GM12878 (cell line): ENCODE results near the gene DNAH8. TPM values are rescaled to one million over a fixed set of nuclear protein-coding genes. Genes with fewer than 3 reads are reported as not detected.

Experiments used
- ATAC-seq: fragments of 200-7000 bp; cut with Tn5 transposase; 3 replicates; pipeline ENCODE4 v1.9.1; 2020; ENCODE audit warnings: mild to moderate bottlenecking, moderate library complexity
- BruUV-seq: library from RNA; stranded (reverse); fragments of 400-500 nt; replicated peaks from 2 replicates; lab custom pipeline; 2021; lab: Mats Ljungman, UMichigan
- CTCF ChIA-PET: fragments of 300-600 bp; sonication (Branson Sonifier 250); formaldehyde crosslinking; extraction: SDS; loops from one replicate; lab custom pipeline; 2021; ENCODE audit warnings: inconsistent platforms; lab: Yijun Ruan, JAX
- POLR2A ChIA-PET: fragments of 350-600 bp; formaldehyde crosslinking; extraction: SDS; loops from one replicate; lab custom pipeline; 2021; ENCODE audit warnings: inconsistent platforms; lab: Charles Lee
- RAD21 ChIA-PET: fragments of 300-600 bp; sonication (Branson Sonifier 250); formaldehyde crosslinking; loops from one replicate; lab custom pipeline; 2023; ENCODE audit warnings: antibody characterized with exemption; ENCODE audit not compliant: unreplicated experiment; lab: Charles Lee
- SMC1A ChIA-PET: fragments of 300-600 bp; sonication (Branson Sonifier 250); formaldehyde crosslinking; loops from one replicate; lab custom pipeline; 2023; ENCODE audit not compliant: unreplicated experiment, uncharacterized antibody; lab: Charles Lee
- DNase-seq: peaks from one replicate; pipeline ENCODE4 v3.0.0-alpha.2; 2011; ENCODE audit warnings: low read depth, low spot score
- FAIRE-seq: peaks from 3 replicates; lab custom pipeline; 2011; peaks lifted over from hg19 to GRCh38; lab: Jason Lieb, UNC
- H2AFZ ChIP-seq: 2 replicates; pipeline ENCODE4 v1.6.0; 2011; ENCODE audit warnings: low read depth, low read length, control low read depth; ENCODE audit not compliant: control insufficient read depth
- H3K27ac ChIP-seq: 2 replicates; pipeline ENCODE4 v1.5.1; 2011; ENCODE audit warnings: control low read depth; ENCODE audit not compliant: control insufficient read depth, insufficient read depth
- H3K27me3 ChIP-seq, 2 experiments: replicated peaks in 1 of 2; 2 replicates each; pipeline versions ENCODE4 v1.6.0 to v1.6.1; 2011; ENCODE audit warnings: low read length in 1 of 2; ENCODE audit not compliant: control insufficient read depth in 2 of 2, insufficient read depth in 2 of 2
- H3K36me3 ChIP-seq, 2 experiments: 2 replicates each; pipeline ENCODE4 v1.5.1; 2011; ENCODE audit warnings: low read length in 1 of 2; ENCODE audit not compliant: control insufficient read depth in 2 of 2, insufficient read depth in 2 of 2
- H3K4me1 ChIP-seq: 2 replicates; pipeline ENCODE4 v1.6.1; 2011; ENCODE audit warnings: mild to moderate bottlenecking, low read length, moderate library complexity, mixed read lengths; ENCODE audit not compliant: control insufficient read depth, insufficient read depth
- H3K4me2 ChIP-seq: 2 replicates; pipeline ENCODE4 v1.6.0; 2011; ENCODE audit warnings: control low read depth; ENCODE audit not compliant: control insufficient read depth, insufficient read depth
- H3K4me3 ChIP-seq: fragments of 200-600 bp; sonication (generic); 2 replicates; pipeline ENCODE4 v1.5.1; 2016
- H3K79me2 ChIP-seq: 2 replicates; pipeline ENCODE4 v1.6.0; 2011; ENCODE audit warnings: low read length; ENCODE audit not compliant: control insufficient read depth, insufficient read depth
- H3K9ac ChIP-seq: 2 replicates; pipeline ENCODE4 v1.8.0; 2011; ENCODE audit warnings: low read length, control low read depth, mixed read lengths; ENCODE audit not compliant: control insufficient read depth, insufficient read depth
- H3K9me3 ChIP-seq: replicated peaks from 3 replicates; pipeline ENCODE4 v1.5.1; 2011; ENCODE audit warnings: mild to moderate bottlenecking, low read length; ENCODE audit not compliant: control insufficient read depth, insufficient read depth
- H4K20me1 ChIP-seq: 2 replicates; pipeline ENCODE4 v1.6.0; 2011; ENCODE audit not compliant: control insufficient read depth, insufficient read depth
- JUNB ChIP-seq: IDR thresholded peaks from 2 replicates; pipeline ENCODE4 v1.6.1; 2016; ENCODE audit warnings: antibody characterized with exemption, mild to moderate bottlenecking
- KLF5 ChIP-seq: fragments of 450-650 bp; IDR thresholded peaks from 2 replicates; pipeline ENCODE4 v1.6.1; 2014; ENCODE audit warnings: mild to moderate bottlenecking; ENCODE audit not compliant: partially characterized antibody
- POU2F2 ChIP-seq: IDR thresholded peaks from 3 replicates; pipeline ENCODE4 v1.6.1; 2011; ENCODE audit warnings: low read depth, mild to moderate bottlenecking, low read length, borderline replicate concordance
- RBBP5 ChIP-seq: fragments of 200-600 bp; sonication (generic); conservative IDR thresholded peaks from 2 replicates; pipeline ENCODE4 v1.6.1; 2016
- WGBS: methylation state at CpG from one replicate; pipeline ENCODE4 v1.1.6; 2016; ENCODE audit warnings: low lambda C conversion rate; ENCODE audit not compliant: insufficient replicate concordance, insufficient coverage; ENCODE audit errors: missing lambda C conversion rate; 5-methylcytosine and 5-hydroxymethylcytosine counted together
- in situ Hi-C: fragments of 300-500 bp; cut with MboI; formaldehyde crosslinking; loops from 9 replicates; pipeline ENCODE4 v1.14.3; 2018; ENCODE audit warnings: mixed read lengths
- intact Hi-C: fragments of 100-400 bp; cut with micrococcal nuclease; formaldehyde crosslinking; loops from one replicate; pipeline ENCODE4 v1.14.2; 2022; ENCODE audit not compliant: unreplicated experiment
- polyA plus RNA-seq, 11 experiments: library from polyadenylated mRNA; depleted of rRNA in 4 of 11; unstranded in 6 of 11; stranded (reverse) in 5 of 11; fragments of >200 nt; fragmentation: Nextera tagmentation in 4 of 11; fragmentation: Illumina TruSeq in 1 of 11; extraction: Ambion mirVana in 4 of 11; extraction: Trizol in 1 of 11; gene quantifications; 1 replicate in 1 of 11; 2 replicates in 10 of 11; pipeline versions ENCODE4 v1.2.1 to v1.2.3, GENCODE V29; 2011 to 2016; ENCODE audit warnings: inconsistent platforms in 2 of 11, missing spikeins in 2 of 11, low read depth in 1 of 11
- total RNA-seq, 4 experiments: library from RNA; depleted of rRNA in 3 of 4; stranded (reverse); fragments of >200 nt in 3 of 4; fragmentation: Illumina TruSeq in 1 of 4; extraction: Trizol in 1 of 4; gene quantifications; 2 replicates each; pipeline versions ENCODE4 v1.2.1 to v1.2.3, GENCODE V29; 2013 to 2021
- TF ChIP-seq, protein P1 (sequence below): fragments of 450-650 bp; formaldehyde crosslinking; IDR thresholded peaks from 2 replicates; pipeline ENCODE4 v1.5.0; 2022; ENCODE audit warnings: mild to moderate bottlenecking, missing genetic modification characterization
- TF ChIP-seq, protein P2 (sequence below): IDR thresholded peaks from 2 replicates; pipeline ENCODE4 v1.6.1; 2011; ENCODE audit warnings: borderline replicate concordance, low read depth, mild to moderate bottlenecking, moderate library complexity, mixed read lengths, low read length; ENCODE audit not compliant: insufficient read depth; ENCODE audit errors: extremely low read length

DNAH8 gene
- total and polyA plus RNA-seq, 10 of the 15 experiments (the other 5 are each of a cell fraction or from before 2014, with no cell fraction given), result 0.02 to 0.34 (median 0.10) TPM; not detected in 3

DNA sequence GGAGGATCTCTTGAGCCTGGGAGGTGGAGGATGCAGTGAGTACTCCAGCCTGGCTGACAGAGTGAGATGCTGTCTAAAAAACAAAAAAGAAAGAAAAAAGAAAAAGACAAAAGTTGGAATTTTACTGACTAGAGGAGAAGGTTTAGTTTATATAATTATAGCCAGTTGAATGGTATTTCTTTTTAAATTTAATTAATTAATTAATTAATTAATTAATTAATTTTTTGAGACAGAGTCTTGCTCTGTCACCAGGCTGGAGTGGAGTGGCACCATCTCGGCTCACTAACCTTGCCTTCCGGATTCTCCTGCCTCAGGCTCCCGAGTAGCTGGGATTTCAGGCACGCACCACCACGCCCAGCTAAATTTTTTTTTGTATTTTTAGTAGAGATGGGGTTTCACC, 8.7 kb downstream of the DNAH8 start:
- Histone ChIP-seq H3K4me2 (no peak overlapping the region), H3K27me3 (no peaks in the 10 kb centered on the region), H3K36me3 (no peaks in the 10 kb centered on the region), H3K4me1 (peaks cover 7% of the 10 kb centered on the region; the same call in 1 of the 2 replicates), H3K4me3 (no peak overlapping the region), H2AFZ (no peak overlapping the region), H3K27ac (no peak overlapping the region), H3K9ac (no peak overlapping the region), H4K20me1 (no peaks in the 10 kb centered on the region), H3K9me3 (no peaks in the 10 kb centered on the region; the same call in 2 of the 3 replicates), H3K79me2 (no peaks in the 10 kb centered on the region)
- FAIRE-seq, result no peak
- CTCF ChIA-PET, result no interaction called here
- no TSS peak for BruUV-seq
- in situ Hi-C loops (no loop called here), intact Hi-C loops (no loop called here)
- DNase-seq, result no peak
- RAD21 ChIA-PET, result no interaction called here
- POLR2A ChIA-PET, result interaction anchor here (0.6 kb wide), 1 partner anchor 20 kb away, joined by 4 read pairs; no protein-coding TSS in a partner anchor
- no peak for ATAC-seq
- SMC1A ChIA-PET, result interaction anchor here (0.6 kb wide), 1 partner anchor 590 kb away, joined by 3 read pairs; no protein-coding TSS in a partner anchor
- WGBS, result 100% methylated on average over 5 of the region's 5 CpGs
- TF ChIP-seq, protein P1, sequence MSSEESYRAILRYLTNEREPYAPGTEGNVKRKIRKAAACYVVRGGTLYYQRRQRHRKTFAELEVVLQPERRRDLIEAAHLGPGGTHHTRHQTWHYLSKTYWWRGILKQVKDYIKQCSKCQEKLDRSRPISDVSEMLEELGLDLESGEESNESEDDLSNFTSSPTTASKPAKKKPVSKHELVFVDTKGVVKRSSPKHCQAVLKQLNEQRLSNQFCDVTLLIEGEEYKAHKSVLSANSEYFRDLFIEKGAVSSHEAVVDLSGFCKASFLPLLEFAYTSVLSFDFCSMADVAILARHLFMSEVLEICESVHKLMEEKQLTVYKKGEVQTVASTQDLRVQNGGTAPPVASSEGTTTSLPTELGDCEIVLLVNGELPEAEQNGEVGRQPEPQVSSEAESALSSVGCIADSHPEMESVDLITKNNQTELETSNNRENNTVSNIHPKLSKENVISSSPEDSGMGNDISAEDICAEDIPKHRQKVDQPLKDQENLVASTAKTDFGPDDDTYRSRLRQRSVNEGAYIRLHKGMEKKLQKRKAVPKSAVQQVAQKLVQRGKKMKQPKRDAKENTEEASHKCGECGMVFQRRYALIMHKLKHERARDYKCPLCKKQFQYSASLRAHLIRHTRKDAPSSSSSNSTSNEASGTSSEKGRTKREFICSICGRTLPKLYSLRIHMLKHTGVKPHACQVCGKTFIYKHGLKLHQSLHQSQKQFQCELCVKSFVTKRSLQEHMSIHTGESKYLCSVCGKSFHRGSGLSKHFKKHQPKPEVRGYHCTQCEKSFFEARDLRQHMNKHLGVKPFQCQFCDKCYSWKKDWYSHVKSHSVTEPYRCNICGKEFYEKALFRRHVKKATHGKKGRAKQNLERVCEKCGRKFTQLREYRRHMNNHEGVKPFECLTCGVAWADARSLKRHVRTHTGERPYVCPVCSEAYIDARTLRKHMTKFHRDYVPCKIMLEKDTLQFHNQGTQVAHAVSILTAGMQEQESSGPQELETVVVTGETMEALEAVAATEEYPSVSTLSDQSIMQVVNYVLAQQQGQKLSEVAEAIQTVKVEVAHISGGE (CRISPR knock-in tag), result no peak
- no peak for TF ChIP-seq POU2F2
- no peak for TF ChIP-seq RBBP5
- TF ChIP-seq, protein P2, sequence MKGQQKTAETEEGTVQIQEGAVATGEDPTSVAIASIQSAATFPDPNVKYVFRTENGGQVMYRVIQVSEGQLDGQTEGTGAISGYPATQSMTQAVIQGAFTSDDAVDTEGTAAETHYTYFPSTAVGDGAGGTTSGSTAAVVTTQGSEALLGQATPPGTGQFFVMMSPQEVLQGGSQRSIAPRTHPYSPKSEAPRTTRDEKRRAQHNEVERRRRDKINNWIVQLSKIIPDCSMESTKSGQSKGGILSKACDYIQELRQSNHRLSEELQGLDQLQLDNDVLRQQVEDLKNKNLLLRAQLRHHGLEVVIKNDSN, result no peak
- no peak for TF ChIP-seq JUNB
- no peak for TF ChIP-seq KLF5
